Caco-2 (cell line): ENCODE data around the gene OR1N2. TPM values are rescaled to one million over a fixed set of nuclear protein-coding genes. Genes with fewer than 3 reads are reported as not detected.

Experiments used
- Bru-seq: library from RNA; stranded (reverse); fragments of 400-500 nt; gene quantifications from one replicate; lab custom pipeline; 2021; lab: Mats Ljungman, UMichigan
- BruChase-seq, 2 experiments: library from RNA; stranded (reverse); fragments of 400-500 nt; gene quantifications; one replicate each; lab custom pipeline; 2021; lab: Mats Ljungman, UMichigan
- BruUV-seq: library from RNA; stranded (reverse); fragments of 400-500 nt; replicated peaks from 2 replicates; lab custom pipeline; 2021; lab: Mats Ljungman, UMichigan
- CTCF ChIA-PET: fragments of 300-600 bp; sonication (Branson Sonifier 250); formaldehyde crosslinking; loops from one replicate; lab custom pipeline; 2022; ENCODE audit warnings: antibody characterized with exemption; lab: Charles Lee
- POLR2A ChIA-PET: fragments of 300-600 bp; sonication (Branson Sonifier 250); formaldehyde crosslinking; loops from one replicate; lab custom pipeline; 2022; ENCODE audit warnings: antibody characterized with exemption; lab: Charles Lee
- DNase-seq, 2 experiments: peaks; one replicate each; pipeline versions ENCODE4 v3.0.0 to v3.0.0-alpha.2; 2020 to 2022
- H3K27me3 ChIP-seq: replicated peaks from 2 replicates; pipeline ENCODE4 v1.6.0; 2011; ENCODE audit warnings: low read length; ENCODE audit not compliant: control insufficient read depth, insufficient read depth
- H3K36me3 ChIP-seq: 2 replicates; pipeline ENCODE4 v1.5.1; 2011; ENCODE audit warnings: low read length; ENCODE audit not compliant: control insufficient read depth, insufficient read depth
- H3K4me1 ChIP-seq: fragments of 250-450 bp; sonication (Bioruptor Pico); 2 replicates; pipeline ENCODE4 v1.5.1; 2020; ENCODE audit warnings: mild to moderate bottlenecking
- H3K4me3 ChIP-seq: 2 replicates; pipeline ENCODE4 v1.5.1; 2011; ENCODE audit warnings: low read depth, mild to moderate bottlenecking, control low read depth, low read length
- H3K9me3 ChIP-seq: fragments of 250-450 bp; sonication (Bioruptor Pico); 2 replicates; pipeline ENCODE4 v1.5.1; 2020; ENCODE audit warnings: mild to moderate bottlenecking, moderate library complexity
- H3K27ac Mint-ChIP-seq: one replicate; pipeline ENCODE4 v1.8.0; 2022; ENCODE audit warnings: mixed read lengths; ENCODE audit not compliant: unreplicated experiment
- H3K27me3 Mint-ChIP-seq: one replicate; pipeline ENCODE4 v1.8.0; 2022; ENCODE audit warnings: mixed read lengths; ENCODE audit not compliant: insufficient read depth, unreplicated experiment
- H3K36me3 Mint-ChIP-seq: one replicate; pipeline ENCODE4 v1.8.0; 2022; ENCODE audit warnings: mild to moderate bottlenecking, mixed read lengths; ENCODE audit not compliant: insufficient read depth, unreplicated experiment
- H3K4me1 Mint-ChIP-seq: one replicate; pipeline ENCODE4 v1.8.0; 2022; ENCODE audit warnings: low read depth, mixed read lengths; ENCODE audit not compliant: unreplicated experiment
- H3K4me3 Mint-ChIP-seq: one replicate; pipeline ENCODE4 v1.8.0; 2022; ENCODE audit warnings: mild to moderate bottlenecking, moderate library complexity, mixed read lengths; ENCODE audit not compliant: unreplicated experiment
- H3K9me3 Mint-ChIP-seq: one replicate; pipeline ENCODE4 v1.8.0; 2022; ENCODE audit warnings: mixed read lengths; ENCODE audit not compliant: unreplicated experiment
- CTCF ChIP-seq, 2 experiments: fragments of 200-600 bp in 1 of 2; IDR thresholded peaks; 1 replicate in 1 of 2; 2 replicates in 1 of 2; pipeline versions ENCODE4 v1.5.1 to v1.8.0; 2011 to 2022; ENCODE audit warnings: antibody characterized with exemption in 1 of 2, control low read depth in 1 of 2, inconsistent platforms in 1 of 2, low read depth in 1 of 2, low read length in 1 of 2, mild to moderate bottlenecking in 1 of 2, moderate library complexity in 1 of 2; ENCODE audit not compliant: insufficient read depth in 1 of 2, severe bottlenecking in 1 of 2, unreplicated experiment in 1 of 2
- intact Hi-C: fragments of 100-400 bp; cut with micrococcal nuclease; formaldehyde crosslinking; loops from one replicate; pipeline ENCODE4 v1.10.0; 2022; ENCODE audit not compliant: unreplicated experiment
- long read RNA-seq: library from polyadenylated mRNA; stranded (forward); transcript quantifications from one replicate; pipeline ENCODE4 v2.0.0, GENCODE V29; 2022
- total RNA-seq: library from RNA; stranded (reverse); gene quantifications from 2 replicates; pipeline ENCODE4 v1.2.3, GENCODE V29; 2022

The OR1N2 gene
- total RNA-seq = not detected in 2 replicates
- not detected for Bru-seq, nascent RNA
- not detected for BruChase-seq, experiment 1, labeled RNA remaining after a 2-hour chase
- not detected for BruChase-seq, experiment 2, labeled RNA remaining after a 6-hour chase
- long read RNA-seq = 0 reads

GRCh38 chr9:122552812-122553211 is at the start of gene OR1N2:
Gene OR1N2 (plus strand): TSS chr9:122553112. CDS start chr9:122553212, 100 bp downstream.
- H3K9me3 ChIP-seq = peaks cover 3% of the 10 kb centered on the region; the same call in 1 of the 2 replicates
- no peak for DNase-seq
- TF ChIP-seq CTCF (IDR thresholded peaks at IDR 0.05; ENCODE audit: insufficient read depth in 1 of 2, low read depth in 1 of 2, low read length in 1 of 2, severe bottlenecking in 1 of 2, unreplicated experiment in 1 of 2) = no peak
- H3K4me3 Mint-ChIP-seq = no peak within 1 kb of the TSS
- peaks cover 1% of the 10 kb centered on the region for H3K27me3 ChIP-seq
- H3K27ac Mint-ChIP-seq = no peak within 1 kb of the TSS
- ChIA-PET POLR2A (no interaction called here), CTCF (no interaction called here)
- H3K27me3 Mint-ChIP-seq = peaks cover 25% of the 10 kb centered on the region
- no peaks in the 10 kb centered on the region for H3K36me3 Mint-ChIP-seq
- no peaks in the 10 kb centered on the region for H3K9me3 Mint-ChIP-seq
- BruUV-seq = no TSS peak
- no peaks in the 10 kb centered on the region for H3K4me1 Mint-ChIP-seq
- intact Hi-C loops = no loop called here
- H3K36me3 ChIP-seq = no peaks in the 10 kb centered on the region
- H3K4me1 ChIP-seq = no peaks in the 10 kb centered on the region
- H3K4me3 ChIP-seq = no peak within 1 kb of the TSS

- no peaks in the 10 kb centered on the region for H3K9me3 Mint-ChIP-seq
Observed at GRCh38 chr9:122506964-122507363, 45.9 kb upstream of the OR1N2 start.

GRCh38 chr9:122510502-122510901 is 42.4 kb upstream of the OR1N2 start, which contains the start of gene OR1J2:
Gene OR1J2 (plus strand): TSS chr9:122510802. CDS start chr9:122510802, 0 bp downstream.
- H3K27me3 ChIP-seq = no peaks in the 10 kb centered on the region
- Mint-ChIP-seq H3K4me1 (peaks cover 20% of the 10 kb centered on the region), H3K36me3 (no peaks in the 10 kb centered on the region), H3K4me3 (no peak within 1 kb of the TSS), H3K9me3 (no peaks in the 10 kb centered on the region), H3K27ac (no peak within 1 kb of the TSS), H3K27me3 (peaks cover 2% of the 10 kb centered on the region)
- CTCF ChIA-PET = no interaction called here
- H3K9me3 ChIP-seq = no peaks in the 10 kb centered on the region
- BruUV-seq = no TSS peak
- H3K36me3 ChIP-seq = no peaks in the 10 kb centered on the region
- H3K4me3 ChIP-seq = no peak within 1 kb of the TSS
- POLR2A ChIA-PET = no interaction called here
- TF ChIP-seq CTCF (IDR thresholded peaks at IDR 0.05; ENCODE audit: insufficient read depth in 1 of 2, low read depth in 1 of 2, low read length in 1 of 2, severe bottlenecking in 1 of 2, unreplicated experiment in 1 of 2) = no peak
- peaks cover 14% of the 10 kb centered on the region for H3K4me1 ChIP-seq
- intact Hi-C loops = no loop called here
- DNase-seq = no peak

More at GRCh38 chr9:122506964-122507363, 45.9 kb upstream of the OR1N2 start:
- POLR2A ChIA-PET = no interaction called here
- no TSS peak for BruUV-seq
- Mint-ChIP-seq H3K27me3 (peaks cover 2% of the 10 kb centered on the region), H3K36me3 (no peaks in the 10 kb centered on the region), H3K27ac (no peak overlapping the region), H3K4me1 (peaks cover 20% of the 10 kb centered on the region), H3K4me3 (no peak overlapping the region)
- intact Hi-C loops = no loop called here
- no peak for TF ChIP-seq CTCF (IDR thresholded peaks at IDR 0.05; ENCODE audit: insufficient read depth in 1 of 2, low read depth in 1 of 2, low read length in 1 of 2, severe bottlenecking in 1 of 2, unreplicated experiment in 1 of 2)
- Histone ChIP-seq H3K4me3 (no peak overlapping the region), H3K9me3 (no peaks in the 10 kb centered on the region), H3K36me3 (no peaks in the 10 kb centered on the region), H3K4me1 (peaks cover 14% of the 10 kb centered on the region), H3K27me3 (no peaks in the 10 kb centered on the region)
- CTCF ChIA-PET = interaction anchor here (0.6 to 1.6 kb wide), 2 partner anchors 8 to 27 kb away, joined by 3 to 7 read pairs; no protein-coding TSS in a partner anchor
- peak in 1 of 2 experiments; percentile 30 for DNase-seq
